Testis (tissue), 3 donors: ENCODE results near the gene CHST13. TPM values are rescaled to one million over a fixed set of nuclear protein-coding genes. Genes with fewer than 3 reads are reported as not detected.

Experiments used
- DNase-seq: peaks from one replicate; pipeline ENCODE4 v3.0.0-alpha.2; 2019
- H3K27ac ChIP-seq, 2 donors: fragments of 200-600 bp; sonication (generic); one replicate each; pipeline ENCODE4 v1.5.1; 2019
- H3K27me3 ChIP-seq: fragments of 200-600 bp; sonication (generic); one replicate; pipeline ENCODE4 v1.5.1; 2019
- H3K36me3 ChIP-seq: fragments of 200-600 bp; sonication (generic); one replicate; pipeline ENCODE4 v1.5.1; 2017; ENCODE audit warnings: low read depth; ENCODE audit errors: missing control alignments
- H3K4me1 ChIP-seq: fragments of 200-600 bp; sonication (generic); one replicate; pipeline ENCODE4 v1.5.1; 2019
- H3K4me3 ChIP-seq, 2 donors: fragments of 200-600 bp; sonication (generic); one replicate each; pipeline ENCODE4 v1.5.1; 2017 to 2019
- H3K9me3 ChIP-seq: fragments of 200-600 bp; sonication (generic); one replicate; pipeline ENCODE4 v1.5.1; 2017
- CTCF ChIP-seq, 3 experiments: fragments of 450-650 bp in 2 of 3; fragments of 200-600 bp in 1 of 3; sonication (generic) in 1 of 3; IDR thresholded peaks; one replicate each; pipeline ENCODE4 v1.5.1; 2016 to 2019; ENCODE audit warnings: antibody characterized with exemption in 3 of 3, mild to moderate bottlenecking in 2 of 3, moderate library complexity in 1 of 3
- POLR2A ChIP-seq: fragments of 450-650 bp; IDR thresholded peaks from one replicate; pipeline ENCODE4 v1.6.1; 2017; ENCODE audit warnings: antibody characterized with exemption, mild to moderate bottlenecking, moderate library complexity
- WGBS, 2 donors: methylation state at CpG; one replicate each; pipeline ENCODE4 v1.1.5; 2018; 5-methylcytosine and 5-hydroxymethylcytosine counted together
- intact Hi-C: fragments of 100-400 bp; cut with DNase I; formaldehyde crosslinking; loops from one replicate; pipeline ENCODE4 v1.15.1; 2023; ENCODE audit warnings: low total_unique reads
- polyA plus RNA-seq: library from polyadenylated mRNA; stranded (reverse); fragments of 350-450 nt; fragmentation: Illumina TruSeq; extraction: RNeasy Lipid Tissue Mini Kit (QIAGEN cat#74804); gene quantifications from one replicate; pipeline ENCODE4 v1.2.3, GENCODE V29; 2014; ENCODE audit warnings: low read depth, low replicate concordance; ENCODE audit not compliant: insufficient read depth
- total RNA-seq, 2 donors: library from RNA; depleted of rRNA; stranded (reverse); fragments of >200 nt; gene quantifications; one replicate each; pipeline ENCODE4 v1.2.3, GENCODE V29; 2016

CHST13 gene
- total and polyA plus RNA-seq, 3 donors from 2014 or later: 13.3 to 21.7 (median 21.4) TPM

DNA sequence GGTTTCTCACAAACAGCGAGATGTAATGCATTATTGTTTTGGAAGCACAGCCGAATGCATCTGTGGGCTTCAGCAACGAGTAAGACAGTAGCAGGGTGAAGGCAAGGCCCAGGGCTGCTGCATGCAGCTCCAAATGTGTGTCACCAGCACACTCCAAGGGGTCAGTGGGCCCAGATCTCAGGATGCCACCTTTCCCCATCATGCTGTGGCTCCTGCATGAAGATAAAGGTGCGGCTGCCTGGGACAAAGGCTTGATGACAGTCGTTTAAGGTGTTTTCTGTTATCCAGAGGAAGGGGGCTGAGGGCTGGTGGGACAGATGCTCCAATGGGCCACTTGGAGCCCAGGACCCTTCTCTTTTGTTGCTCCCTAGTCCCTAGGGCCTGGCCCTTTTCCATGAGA lies 21.6 kb downstream of the CHST13 start:
- Histone ChIP-seq H3K4me1 (no peaks in the 10 kb centered on the region), H3K27ac (no peak overlapping the region), H3K27me3 (no peaks in the 10 kb centered on the region), H3K9me3 (no peaks in the 10 kb centered on the region), H3K4me3 (no peak overlapping the region), H3K36me3 (no peaks in the 10 kb centered on the region)
- intact Hi-C loops: no loop called here
- TF ChIP-seq POLR2A (no peak), CTCF (IDR thresholded peaks at IDR 0.05) (no peak)
- 90 to 94% methylated on average over 4 to 5 of the region's 5 CpGs for WGBS, 2 donors
- no peak for DNase-seq

- Histone ChIP-seq H3K36me3 (no peaks in the 10 kb centered on the region), H3K27me3 (no peaks in the 10 kb centered on the region), H3K4me1 (no peaks in the 10 kb centered on the region), H3K4me3 (no peak overlapping the region), H3K9me3 (no peaks in the 10 kb centered on the region), H3K27ac (no peak overlapping the region)
- WGBS, 2 donors: 90 to 100% methylated on average over 6 of the region's 6 CpGs
- intact Hi-C loops: no loop called here
- DNase-seq: no peak
- TF ChIP-seq POLR2A (no peak), CTCF (IDR thresholded peaks at IDR 0.05) (no peak)
Observed at GRCh38 chr3:126546013-126546412, 22.1 kb downstream of the CHST13 start.

DNA sequence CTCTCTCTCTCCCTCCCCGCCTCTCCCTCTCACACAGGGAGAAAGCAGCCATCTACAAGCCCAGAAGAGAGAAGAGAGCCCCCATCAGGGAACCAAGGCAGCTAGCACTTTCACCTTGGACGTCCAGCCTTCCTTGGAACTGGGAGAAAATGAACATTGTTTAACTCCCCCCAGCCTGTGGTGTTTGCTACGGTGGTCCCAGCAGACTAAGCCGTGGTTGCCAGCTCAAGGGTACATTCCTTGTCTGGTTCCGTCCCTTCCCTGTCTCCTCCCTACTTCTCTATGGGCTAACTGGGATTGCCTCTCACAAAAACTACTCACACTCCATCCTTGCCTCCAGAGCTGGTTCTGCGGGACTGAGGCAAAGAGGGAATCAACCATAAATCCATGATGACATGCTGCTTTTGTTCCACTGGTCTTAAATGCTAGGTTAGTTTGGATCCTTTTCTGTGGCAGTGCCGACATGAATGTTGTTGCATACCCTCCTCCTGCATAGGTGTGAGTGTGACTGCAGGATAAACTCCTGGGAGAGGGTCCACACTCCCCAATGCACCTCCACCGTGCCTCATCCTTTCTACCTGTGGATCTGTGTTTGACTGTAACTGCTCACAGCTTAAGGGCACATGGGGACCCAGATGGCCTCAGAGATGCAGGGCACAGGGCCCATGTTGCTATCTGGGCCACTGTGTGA lies 22.7 kb downstream of the CHST13 start:
- Histone ChIP-seq H3K9me3 (no peaks in the 10 kb centered on the region), H3K36me3 (no peaks in the 10 kb centered on the region), H3K4me1 (no peaks in the 10 kb centered on the region), H3K4me3 (no peak overlapping the region), H3K27me3 (no peaks in the 10 kb centered on the region), H3K27ac (no peak overlapping the region)
- TF ChIP-seq POLR2A (no peak), CTCF (IDR thresholded peaks at IDR 0.05) (no peak)
- DNase-seq: no peak
- intact Hi-C loops: no loop called here
- WGBS, 2 donors: 88 to 93% methylated on average over 8 of the region's 8 CpGs

- no peaks in the 10 kb centered on the region for H3K36me3 ChIP-seq
- intact Hi-C loops: no loop called here
- no peak overlapping the region for H3K4me3 ChIP-seq
- DNase-seq: no peak
- WGBS, 2 donors: 63 to 77% methylated on average over 1 of the region's 1 CpG
- TF ChIP-seq CTCF (IDR thresholded peaks at IDR 0.05) (no peak), POLR2A (no peak)
- no peaks in the 10 kb centered on the region for H3K27me3 ChIP-seq
- no peaks in the 10 kb centered on the region for H3K9me3 ChIP-seq
- no peak overlapping the region for H3K27ac ChIP-seq
- H3K4me1 ChIP-seq: no peaks in the 10 kb centered on the region
Observed at GRCh38 chr3:126547721-126548120, 23.8 kb downstream of the CHST13 start.
